WTC11 (cell line): ENCODE results near the gene BCL11A. TPM values are rescaled to one million over a fixed set of nuclear protein-coding genes. Genes with fewer than 3 reads are reported as not detected.

Experiments used
- ATAC-seq: fragments of 200-7000 bp; cut with Tn5 transposase; 2 replicates; pipeline ENCODE4 v1.10.0; 2021; ENCODE audit warnings: mild to moderate bottlenecking, moderate library complexity
- Bru-seq: library from RNA; stranded (reverse); fragments of 400-500 nt; gene quantifications from one replicate; lab custom pipeline; 2021; lab: Mats Ljungman, UMichigan
- CTCF ChIA-PET: fragments of 300-600 bp; sonication (Branson Sonifier 250); formaldehyde crosslinking; loops from one replicate; lab custom pipeline; 2021; ENCODE audit warnings: antibody characterized with exemption; lab: Charles Lee
- POLR2A ChIA-PET: fragments of 350-600 bp; sonication (Branson Sonifier 250); formaldehyde crosslinking; loops from one replicate; lab custom pipeline; 2021; ENCODE audit warnings: antibody characterized with exemption; lab: Charles Lee
- DNase-seq: peaks from one replicate; pipeline ENCODE4 v3.0.0; 2021; ENCODE audit warnings: low spot score
- H3K27ac Mint-ChIP-seq: 2 replicates; pipeline ENCODE4 v1.8.0; 2021; ENCODE audit warnings: mixed read lengths
- H3K27me3 Mint-ChIP-seq: 2 replicates; pipeline ENCODE4 v1.8.0; 2021; ENCODE audit warnings: low read depth, mild to moderate bottlenecking, moderate library complexity, mixed read lengths
- H3K36me3 Mint-ChIP-seq: 2 replicates; pipeline ENCODE4 v1.8.0; 2021; ENCODE audit warnings: mixed read lengths
- H3K4me1 Mint-ChIP-seq: 2 replicates; pipeline ENCODE4 v1.8.0; 2022; ENCODE audit warnings: mixed read lengths
- H3K4me3 Mint-ChIP-seq: 2 replicates; pipeline ENCODE4 v1.8.0; 2021; ENCODE audit warnings: mild to moderate bottlenecking, moderate library complexity, mixed read lengths
- H3K9me3 Mint-ChIP-seq: 2 replicates; pipeline ENCODE4 v1.8.0; 2021; ENCODE audit warnings: mixed read lengths
- ATF1 ChIP-seq: sonication (generic); formaldehyde crosslinking; IDR thresholded peaks from 2 replicates; pipeline ENCODE4 v1.8.1; 2023; ENCODE audit warnings: mild to moderate bottlenecking, moderate library complexity, missing genetic modification reagents
- FOXK1 ChIP-seq: sonication (generic); formaldehyde crosslinking; IDR thresholded peaks from 2 replicates; pipeline ENCODE4 v1.8.0; 2022; ENCODE audit warnings: mild to moderate bottlenecking, moderate library complexity, missing genetic modification reagents
- RELA ChIP-seq: sonication (generic); formaldehyde crosslinking; IDR thresholded peaks from 2 replicates; pipeline ENCODE4 v1.8.1; 2022; ENCODE audit warnings: missing genetic modification reagents, mild to moderate bottlenecking, borderline replicate concordance
- ZBTB21 ChIP-seq: sonication (generic); formaldehyde crosslinking; IDR thresholded peaks from 2 replicates; pipeline ENCODE4 v1.8.1; 2023; ENCODE audit warnings: mild to moderate bottlenecking, missing genetic modification reagents, borderline replicate concordance
- ZNF423 ChIP-seq: fragments of 250-450 bp; sonication (Bioruptor Pico); IDR thresholded peaks from 2 replicates; pipeline ENCODE4 v2.1.2; 2022; ENCODE audit warnings: mild to moderate bottlenecking, moderate library complexity
- long read RNA-seq, 3 experiments: library from RNA in 1 of 3; library from capped mRNA in 1 of 3; library from polyadenylated mRNA in 1 of 3; unstranded in 2 of 3; stranded (forward) in 1 of 3; transcript quantifications; one replicate each; pipeline ENCODE4 v2.0.0, GENCODE V29; 2021
- total RNA-seq: library from RNA; stranded (reverse); gene quantifications from 3 replicates; pipeline ENCODE4 v1.2.3, GENCODE V29; 2021
- TF ChIP-seq, protein P1 (sequence below): sonication (generic); formaldehyde crosslinking; IDR thresholded peaks from 2 replicates; pipeline ENCODE4 v1.8.0; 2022; ENCODE audit warnings: missing genetic modification reagents
- TF ChIP-seq, protein P2 (sequence below): fragments of 250-450 bp; sonication (Bioruptor Pico); IDR thresholded peaks from 2 replicates; pipeline ENCODE4 v1.9.0; 2021; ENCODE audit warnings: mild to moderate bottlenecking
- TF ChIP-seq, protein P3 (sequence below): sonication (generic); formaldehyde crosslinking; IDR thresholded peaks from 2 replicates; pipeline ENCODE4 v1.8.0; 2023; ENCODE audit warnings: missing genetic modification reagents, mild to moderate bottlenecking, borderline replicate concordance

BCL11A gene
- 45.0 to 53.2 TPM (median 46.8 TPM) in 3 replicates for total RNA-seq
- Bru-seq, nascent RNA, result percentile 93 among the genes with signal in this experiment
- long read RNA-seq, experiment 1, full-length matches to known transcripts, result 16 of 52 reads
- long read RNA-seq, experiment 1, partial matches to known transcripts, result 8 of 52 reads
- long read RNA-seq, experiment 1, other reads (novel, unspliced or antisense), result 28 of 52 reads
- long read RNA-seq, experiment 2, full-length matches to known transcripts, result 8 of 18 reads
- long read RNA-seq, experiment 2, partial matches to known transcripts, result 3 of 18 reads
- long read RNA-seq, experiment 2, other reads (novel, unspliced or antisense), result 7 of 18 reads
- long read RNA-seq, experiment 3, transcript BCL11A-209 (5 exons, 1,519 nt), result major isoform, 10 of 22 reads
- long read RNA-seq, experiment 3, partial matches to known transcripts, result 1 of 22 reads
- long read RNA-seq, experiment 3, other reads (novel, unspliced or antisense), result 8 of 22 reads

DNA sequence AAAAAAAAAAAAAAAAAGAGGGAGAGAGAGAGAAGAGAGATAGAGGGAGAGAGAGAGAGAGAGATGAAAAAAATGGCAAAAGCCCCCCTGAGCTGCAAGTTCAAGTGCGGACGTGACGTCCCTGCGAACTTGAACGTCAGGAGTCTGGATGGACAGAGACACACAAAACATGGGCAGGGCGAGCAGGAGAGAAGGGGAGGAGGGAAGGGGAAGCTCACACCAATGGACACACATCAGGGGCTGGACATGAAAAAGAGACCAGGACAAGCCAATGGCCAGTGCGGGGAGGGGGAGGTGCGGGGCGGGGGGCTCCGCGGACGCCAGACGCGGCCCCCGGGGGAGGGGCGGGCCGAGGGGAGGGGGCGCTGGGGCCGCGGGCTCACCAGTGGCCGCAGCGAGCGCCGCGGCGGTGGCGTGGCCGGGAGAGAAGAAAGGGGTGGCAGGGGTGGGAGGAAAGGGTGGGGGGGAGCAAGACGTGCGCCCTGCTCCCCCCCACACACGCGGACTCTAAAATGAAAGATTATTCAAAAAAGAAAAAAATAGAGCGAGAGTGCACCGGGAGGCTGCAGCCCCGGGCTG lies at the start of gene BCL11A:
Gene BCL11A, minus strand, starts transcription at position 160 of the 579 bp plus-strand sequence. CDS start 384 bp downstream, outside the sequence.
- ATAC-seq (peak; percentile 36), DNase-seq (peak; percentile 70)
- Mint-ChIP-seq H3K9me3 (no peaks in the 10 kb centered on the region), H3K4me1 (peaks cover 19% of the 10 kb centered on the region), H3K4me3 (peak within 1 kb of the TSS; percentile 89), H3K36me3 (no peaks in the 10 kb centered on the region), H3K27me3 (peaks cover 10% of the 10 kb centered on the region; the same call in 1 of the 2 replicates), H3K27ac (peak within 1 kb of the TSS; percentile 47; the same call in 1 of the 2 replicates)
- ChIA-PET CTCF (interaction anchor here (1.0 to 1.6 kb wide), 3 partner anchors 16 to 121 kb away, joined by 3 to 12 read pairs (median 4); no protein-coding TSS in a partner anchor), POLR2A (interaction anchor here (0.6 to 1.0 kb wide), 8 partner anchors 10 to 1085 kb away, joined by 3 to 6 read pairs (median 4); no protein-coding TSS in a partner anchor)
- TF ChIP-seq ATF1, result no peak
- peak; percentile 75; the same call in 1 of the 2 replicates for TF ChIP-seq ZBTB21 (CRISPR knock-in tag)
- TF ChIP-seq FOXK1 (CRISPR knock-in tag), result peak; percentile 43; the same call in 1 of the 2 replicates
- TF ChIP-seq, protein P1, sequence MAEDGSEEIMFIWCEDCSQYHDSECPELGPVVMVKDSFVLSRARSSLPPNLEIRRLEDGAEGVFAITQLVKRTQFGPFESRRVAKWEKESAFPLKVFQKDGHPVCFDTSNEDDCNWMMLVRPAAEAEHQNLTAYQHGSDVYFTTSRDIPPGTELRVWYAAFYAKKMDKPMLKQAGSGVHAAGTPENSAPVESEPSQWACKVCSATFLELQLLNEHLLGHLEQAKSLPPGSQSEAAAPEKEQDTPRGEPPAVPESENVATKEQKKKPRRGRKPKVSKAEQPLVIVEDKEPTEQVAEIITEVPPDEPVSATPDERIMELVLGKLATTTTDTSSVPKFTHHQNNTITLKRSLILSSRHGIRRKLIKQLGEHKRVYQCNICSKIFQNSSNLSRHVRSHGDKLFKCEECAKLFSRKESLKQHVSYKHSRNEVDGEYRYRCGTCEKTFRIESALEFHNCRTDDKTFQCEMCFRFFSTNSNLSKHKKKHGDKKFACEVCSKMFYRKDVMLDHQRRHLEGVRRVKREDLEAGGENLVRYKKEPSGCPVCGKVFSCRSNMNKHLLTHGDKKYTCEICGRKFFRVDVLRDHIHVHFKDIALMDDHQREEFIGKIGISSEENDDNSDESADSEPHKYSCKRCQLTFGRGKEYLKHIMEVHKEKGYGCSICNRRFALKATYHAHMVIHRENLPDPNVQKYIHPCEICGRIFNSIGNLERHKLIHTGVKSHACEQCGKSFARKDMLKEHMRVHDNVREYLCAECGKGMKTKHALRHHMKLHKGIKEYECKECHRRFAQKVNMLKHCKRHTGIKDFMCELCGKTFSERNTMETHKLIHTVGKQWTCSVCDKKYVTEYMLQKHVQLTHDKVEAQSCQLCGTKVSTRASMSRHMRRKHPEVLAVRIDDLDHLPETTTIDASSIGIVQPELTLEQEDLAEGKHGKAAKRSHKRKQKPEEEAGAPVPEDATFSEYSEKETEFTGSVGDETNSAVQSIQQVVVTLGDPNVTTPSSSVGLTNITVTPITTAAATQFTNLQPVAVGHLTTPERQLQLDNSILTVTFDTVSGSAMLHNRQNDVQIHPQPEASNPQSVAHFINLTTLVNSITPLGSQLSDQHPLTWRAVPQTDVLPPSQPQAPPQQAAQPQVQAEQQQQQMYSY (CRISPR knock-in tag), result peak; percentile 88
- TF ChIP-seq, protein P2, sequence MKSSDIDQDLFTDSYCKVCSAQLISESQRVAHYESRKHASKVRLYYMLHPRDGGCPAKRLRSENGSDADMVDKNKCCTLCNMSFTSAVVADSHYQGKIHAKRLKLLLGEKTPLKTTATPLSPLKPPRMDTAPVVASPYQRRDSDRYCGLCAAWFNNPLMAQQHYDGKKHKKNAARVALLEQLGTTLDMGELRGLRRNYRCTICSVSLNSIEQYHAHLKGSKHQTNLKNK (CRISPR knock-in tag), result no peak

DNA sequence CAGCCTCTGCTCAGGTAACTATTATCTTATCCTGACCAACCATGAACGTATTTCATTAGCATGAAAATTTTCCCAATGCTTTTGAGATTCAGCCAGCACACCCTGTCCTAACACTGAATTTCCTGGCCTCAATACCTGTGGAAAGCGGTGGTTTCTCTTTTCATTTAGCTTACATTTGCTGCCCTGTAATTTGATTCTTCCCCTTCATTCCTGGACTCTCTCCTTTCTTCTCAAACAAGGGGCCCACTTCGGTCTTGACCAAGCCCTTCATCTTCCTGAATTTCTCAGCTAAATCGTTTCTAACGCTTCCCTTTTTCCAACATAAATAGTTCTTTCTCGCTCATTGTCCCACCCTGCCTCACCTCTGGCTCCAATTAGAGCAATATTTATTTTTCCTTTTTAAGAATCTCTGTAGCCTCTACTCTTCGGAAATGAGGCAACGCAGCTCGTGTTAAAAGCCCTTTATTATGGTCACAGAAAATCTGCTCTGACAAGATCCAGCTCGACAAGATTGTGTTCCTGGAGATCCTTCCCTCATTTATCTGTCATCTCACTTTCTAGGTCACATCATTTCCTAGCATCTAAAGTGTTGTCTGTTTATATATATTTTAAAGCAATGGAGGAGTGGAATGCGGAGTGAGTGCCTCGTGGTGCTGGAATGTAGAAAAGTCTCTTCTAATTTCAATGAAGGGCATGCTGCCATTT lies 49.5 kb upstream of the BCL11A start:
- ChIA-PET CTCF (interaction anchor here (0.8 to 3.7 kb wide), 4 partner anchors 21 to 72 kb away, joined by 4 to 13 read pairs (median 6); no protein-coding TSS in a partner anchor), POLR2A (interaction anchor here (0.9 kb wide), 1 partner anchor 50 kb away, joined by 6 read pairs; the partner anchor contains the start of gene BCL11A)
- Mint-ChIP-seq H3K27ac (peak overlapping the region; percentile 33), H3K27me3 (peaks cover 4% of the 10 kb centered on the region; the same call in 1 of the 2 replicates), H3K4me3 (no peak overlapping the region), H3K36me3 (no peaks in the 10 kb centered on the region; the same call in none of the 2 replicates), H3K4me1 (peaks cover 24% of the 10 kb centered on the region), H3K9me3 (peaks cover 26% of the 10 kb centered on the region)
- DNase-seq, result no peak
- TF ChIP-seq, protein P2 (CRISPR knock-in tag), result no peak
- no peak for TF ChIP-seq RELA (CRISPR knock-in tag)
- peak; percentile 72 for ATAC-seq

DNA sequence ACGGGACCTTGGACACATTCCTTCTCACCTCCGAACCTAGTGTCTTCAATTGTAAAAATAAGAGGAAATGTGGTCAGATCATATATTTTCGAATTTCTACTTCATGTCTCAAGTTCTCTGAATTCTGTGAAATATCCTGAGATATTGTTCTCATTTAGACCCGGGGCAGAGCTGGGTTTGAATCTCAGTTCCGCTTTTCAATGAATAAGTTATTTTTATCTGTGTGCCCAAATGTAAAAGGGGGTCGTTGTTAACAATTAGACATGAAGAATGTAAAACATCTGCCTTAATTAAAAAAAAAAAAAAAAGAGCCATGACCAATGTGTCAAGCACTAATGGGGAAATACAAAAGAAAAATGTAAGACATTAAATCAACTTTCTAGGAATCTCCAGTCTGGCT lies 48.9 kb upstream of the BCL11A start:
- Mint-ChIP-seq H3K4me3 (no peak overlapping the region), H3K27me3 (peaks cover 4% of the 10 kb centered on the region; the same call in 1 of the 2 replicates), H3K4me1 (peaks cover 24% of the 10 kb centered on the region), H3K9me3 (peaks cover 32% of the 10 kb centered on the region), H3K27ac (0 out of 2 replicates have a peak overlapping the region, but pooled peaks have one; percentile 9), H3K36me3 (no peaks in the 10 kb centered on the region; the same call in none of the 2 replicates)
- ATAC-seq (no peak), DNase-seq (no peak)
- no peak for TF ChIP-seq ZNF423 (CRISPR knock-in tag)
- TF ChIP-seq, protein P3, sequence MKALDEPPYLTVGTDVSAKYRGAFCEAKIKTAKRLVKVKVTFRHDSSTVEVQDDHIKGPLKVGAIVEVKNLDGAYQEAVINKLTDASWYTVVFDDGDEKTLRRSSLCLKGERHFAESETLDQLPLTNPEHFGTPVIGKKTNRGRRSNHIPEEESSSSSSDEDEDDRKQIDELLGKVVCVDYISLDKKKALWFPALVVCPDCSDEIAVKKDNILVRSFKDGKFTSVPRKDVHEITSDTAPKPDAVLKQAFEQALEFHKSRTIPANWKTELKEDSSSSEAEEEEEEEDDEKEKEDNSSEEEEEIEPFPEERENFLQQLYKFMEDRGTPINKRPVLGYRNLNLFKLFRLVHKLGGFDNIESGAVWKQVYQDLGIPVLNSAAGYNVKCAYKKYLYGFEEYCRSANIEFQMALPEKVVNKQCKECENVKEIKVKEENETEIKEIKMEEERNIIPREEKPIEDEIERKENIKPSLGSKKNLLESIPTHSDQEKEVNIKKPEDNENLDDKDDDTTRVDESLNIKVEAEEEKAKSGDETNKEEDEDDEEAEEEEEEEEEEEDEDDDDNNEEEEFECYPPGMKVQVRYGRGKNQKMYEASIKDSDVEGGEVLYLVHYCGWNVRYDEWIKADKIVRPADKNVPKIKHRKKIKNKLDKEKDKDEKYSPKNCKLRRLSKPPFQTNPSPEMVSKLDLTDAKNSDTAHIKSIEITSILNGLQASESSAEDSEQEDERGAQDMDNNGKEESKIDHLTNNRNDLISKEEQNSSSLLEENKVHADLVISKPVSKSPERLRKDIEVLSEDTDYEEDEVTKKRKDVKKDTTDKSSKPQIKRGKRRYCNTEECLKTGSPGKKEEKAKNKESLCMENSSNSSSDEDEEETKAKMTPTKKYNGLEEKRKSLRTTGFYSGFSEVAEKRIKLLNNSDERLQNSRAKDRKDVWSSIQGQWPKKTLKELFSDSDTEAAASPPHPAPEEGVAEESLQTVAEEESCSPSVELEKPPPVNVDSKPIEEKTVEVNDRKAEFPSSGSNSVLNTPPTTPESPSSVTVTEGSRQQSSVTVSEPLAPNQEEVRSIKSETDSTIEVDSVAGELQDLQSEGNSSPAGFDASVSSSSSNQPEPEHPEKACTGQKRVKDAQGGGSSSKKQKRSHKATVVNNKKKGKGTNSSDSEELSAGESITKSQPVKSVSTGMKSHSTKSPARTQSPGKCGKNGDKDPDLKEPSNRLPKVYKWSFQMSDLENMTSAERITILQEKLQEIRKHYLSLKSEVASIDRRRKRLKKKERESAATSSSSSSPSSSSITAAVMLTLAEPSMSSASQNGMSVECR (CRISPR knock-in tag), result no peak
- POLR2A ChIA-PET, result interaction anchor here (0.9 kb wide), 1 partner anchor 49 kb away, joined by 6 read pairs; the partner anchor contains the start of gene BCL11A
- CTCF ChIA-PET, result interaction anchor here (0.8 to 3.7 kb wide), 4 partner anchors 20 to 72 kb away, joined by 4 to 13 read pairs (median 6); no protein-coding TSS in a partner anchor
